HCT116 (cell line): ENCODE results near the gene RAB31.
A peak's percentile ranks its signal among the peaks of the same experiment; 100 is the strongest.

Experiments used
- POLR2A ChIP-seq: IDR thresholded peaks from 2 replicates; pipeline ENCODE4 v1.7.0; 2011; ENCODE audit warnings: borderline replicate concordance; ENCODE audit not compliant: insufficient read depth, insufficient read length; ENCODE audit errors: extremely low read depth
- POLR2AphosphoS5 ChIP-seq: IDR thresholded peaks from 2 replicates; pipeline ENCODE4 v1.6.1; 2011; ENCODE audit warnings: mild to moderate bottlenecking, low read depth, low read length, moderate library complexity
- RAD21 ChIP-seq: IDR thresholded peaks from 2 replicates; pipeline ENCODE4 v1.6.1; 2012; ENCODE audit warnings: low read depth, mild to moderate bottlenecking
- YY1 ChIP-seq: IDR thresholded peaks from 2 replicates; pipeline ENCODE4 v1.6.1; 2011; ENCODE audit warnings: low read length, low read depth, moderate library complexity, mild to moderate bottlenecking; ENCODE audit not compliant: insufficient replicate concordance; ENCODE audit errors: extremely low read depth
- ZFX ChIP-seq: fragments of 450-650 bp; IDR thresholded peaks from 2 replicates; pipeline ENCODE4 v1.6.1; 2017
- ZNF274 ChIP-seq: fragments of 200-500 bp; sonication (Bioruptor generic); IDR thresholded peaks from 2 replicates; pipeline ENCODE4 v1.6.1; 2014; ENCODE audit warnings: mild to moderate bottlenecking, low read depth, low read length, inconsistent platforms
- TF ChIP-seq, protein P1 (sequence below), 3 experiments: fragments of 200-600 bp in 1 of 3; sonication (generic) in 1 of 3; IDR thresholded peaks in 2 of 3; conservative IDR thresholded peaks in 1 of 3; 2 replicates each; pipeline ENCODE4 v1.5.1; 2012 to 2017; ENCODE audit warnings: low read depth in 2 of 3, low read length in 2 of 3, antibody characterized with exemption in 1 of 3, borderline replicate concordance in 1 of 3, control low read depth in 1 of 3, mild to moderate bottlenecking in 1 of 3, mixed read lengths in 1 of 3, mixed run types in 1 of 3, moderate library complexity in 1 of 3; ENCODE audit not compliant: insufficient read depth in 1 of 3
- TF ChIP-seq, protein P2 (sequence below): IDR thresholded peaks from 2 replicates; pipeline ENCODE4 v1.6.1; 2012; ENCODE audit warnings: low read depth

DNA sequence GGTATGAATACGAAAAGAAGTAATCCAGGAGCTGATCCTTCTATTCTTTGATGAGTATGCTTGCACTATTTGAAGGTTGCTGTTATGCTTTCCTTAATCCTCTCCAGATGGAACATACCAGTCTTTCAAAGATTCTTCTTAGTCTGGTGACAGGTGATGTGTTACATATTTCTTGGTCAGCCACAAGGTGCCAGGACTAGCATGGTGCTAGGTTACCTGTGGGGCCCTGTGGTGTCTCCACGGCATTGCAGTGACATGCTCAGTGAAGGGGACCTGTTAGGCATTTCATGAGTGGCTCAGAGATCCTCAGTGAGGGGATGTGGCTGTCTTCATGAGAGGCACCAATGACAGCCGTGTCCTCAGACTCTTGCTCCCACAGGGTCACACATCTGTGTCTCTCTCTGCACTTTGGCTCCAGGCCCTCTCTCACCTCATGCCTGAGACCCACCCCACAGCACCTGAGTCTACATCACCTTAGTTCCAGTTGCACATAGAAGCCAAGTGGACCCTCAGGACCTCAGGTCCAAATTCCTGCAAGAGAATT, 13.1 kb upstream of the RAB31 start:
- no peak for TF ChIP-seq POLR2A
- TF ChIP-seq, protein P1, sequence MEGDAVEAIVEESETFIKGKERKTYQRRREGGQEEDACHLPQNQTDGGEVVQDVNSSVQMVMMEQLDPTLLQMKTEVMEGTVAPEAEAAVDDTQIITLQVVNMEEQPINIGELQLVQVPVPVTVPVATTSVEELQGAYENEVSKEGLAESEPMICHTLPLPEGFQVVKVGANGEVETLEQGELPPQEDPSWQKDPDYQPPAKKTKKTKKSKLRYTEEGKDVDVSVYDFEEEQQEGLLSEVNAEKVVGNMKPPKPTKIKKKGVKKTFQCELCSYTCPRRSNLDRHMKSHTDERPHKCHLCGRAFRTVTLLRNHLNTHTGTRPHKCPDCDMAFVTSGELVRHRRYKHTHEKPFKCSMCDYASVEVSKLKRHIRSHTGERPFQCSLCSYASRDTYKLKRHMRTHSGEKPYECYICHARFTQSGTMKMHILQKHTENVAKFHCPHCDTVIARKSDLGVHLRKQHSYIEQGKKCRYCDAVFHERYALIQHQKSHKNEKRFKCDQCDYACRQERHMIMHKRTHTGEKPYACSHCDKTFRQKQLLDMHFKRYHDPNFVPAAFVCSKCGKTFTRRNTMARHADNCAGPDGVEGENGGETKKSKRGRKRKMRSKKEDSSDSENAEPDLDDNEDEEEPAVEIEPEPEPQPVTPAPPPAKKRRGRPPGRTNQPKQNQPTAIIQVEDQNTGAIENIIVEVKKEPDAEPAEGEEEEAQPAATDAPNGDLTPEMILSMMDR (IDR thresholded peaks at IDR 0.05 in 2 of 3, conservative IDR thresholded peaks at IDR 0.05 in 1 of 3; ENCODE audit: borderline replicate concordance in 1 of 3, insufficient read depth in 1 of 3, low read depth in 2 of 3, low read length in 2 of 3): peak in 1 of 3 experiments; percentile 16; a peak in 1 of 6 replicates
- TF ChIP-seq YY1: no peak
- TF ChIP-seq RAD21: peak; percentile 55
- TF ChIP-seq, protein P2, sequence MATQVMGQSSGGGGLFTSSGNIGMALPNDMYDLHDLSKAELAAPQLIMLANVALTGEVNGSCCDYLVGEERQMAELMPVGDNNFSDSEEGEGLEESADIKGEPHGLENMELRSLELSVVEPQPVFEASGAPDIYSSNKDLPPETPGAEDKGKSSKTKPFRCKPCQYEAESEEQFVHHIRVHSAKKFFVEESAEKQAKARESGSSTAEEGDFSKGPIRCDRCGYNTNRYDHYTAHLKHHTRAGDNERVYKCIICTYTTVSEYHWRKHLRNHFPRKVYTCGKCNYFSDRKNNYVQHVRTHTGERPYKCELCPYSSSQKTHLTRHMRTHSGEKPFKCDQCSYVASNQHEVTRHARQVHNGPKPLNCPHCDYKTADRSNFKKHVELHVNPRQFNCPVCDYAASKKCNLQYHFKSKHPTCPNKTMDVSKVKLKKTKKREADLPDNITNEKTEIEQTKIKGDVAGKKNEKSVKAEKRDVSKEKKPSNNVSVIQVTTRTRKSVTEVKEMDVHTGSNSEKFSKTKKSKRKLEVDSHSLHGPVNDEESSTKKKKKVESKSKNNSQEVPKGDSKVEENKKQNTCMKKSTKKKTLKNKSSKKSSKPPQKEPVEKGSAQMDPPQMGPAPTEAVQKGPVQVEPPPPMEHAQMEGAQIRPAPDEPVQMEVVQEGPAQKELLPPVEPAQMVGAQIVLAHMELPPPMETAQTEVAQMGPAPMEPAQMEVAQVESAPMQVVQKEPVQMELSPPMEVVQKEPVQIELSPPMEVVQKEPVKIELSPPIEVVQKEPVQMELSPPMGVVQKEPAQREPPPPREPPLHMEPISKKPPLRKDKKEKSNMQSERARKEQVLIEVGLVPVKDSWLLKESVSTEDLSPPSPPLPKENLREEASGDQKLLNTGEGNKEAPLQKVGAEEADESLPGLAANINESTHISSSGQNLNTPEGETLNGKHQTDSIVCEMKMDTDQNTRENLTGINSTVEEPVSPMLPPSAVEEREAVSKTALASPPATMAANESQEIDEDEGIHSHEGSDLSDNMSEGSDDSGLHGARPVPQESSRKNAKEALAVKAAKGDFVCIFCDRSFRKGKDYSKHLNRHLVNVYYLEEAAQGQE: no peak
- no peak for TF ChIP-seq ZFX
- no peak for TF ChIP-seq POLR2AphosphoS5
- TF ChIP-seq ZNF274: no peak
